Endothelial cell of umbilical vein (primary cell): ENCODE measurements around the gene SECTM1. TPM values are rescaled to one million over a fixed set of nuclear protein-coding genes. Genes with fewer than 3 reads are reported as not detected.

Source experiments
- BruUV-seq: library from RNA; stranded (reverse); fragments of 400-500 nt; replicated peaks from 2 replicates; lab custom pipeline; 2021; lab: Mats Ljungman, UMichigan
- CTCF ChIA-PET: fragments of 300-600, 350-600 bp; sonication (Branson Sonifier 250); formaldehyde crosslinking; loops from one replicate; lab custom pipeline; 2021; ENCODE audit warnings: antibody characterized with exemption, inconsistent platforms; lab: Charles Lee
- POLR2A ChIA-PET: fragments of 300-600, 350-600 bp; sonication (Branson Sonifier 250); formaldehyde crosslinking; loops from one replicate; lab custom pipeline; 2021; ENCODE audit warnings: antibody characterized with exemption, inconsistent platforms; lab: Charles Lee
- DNase-seq: peaks from one replicate; pipeline ENCODE4 v3.0.0-alpha.2; 2011; ENCODE audit warnings: low read depth, low spot score
- FAIRE-seq: peaks from 2 replicates; lab custom pipeline; 2011; peaks lifted over from hg19 to GRCh38; lab: Jason Lieb, UNC
- H2AFZ ChIP-seq: 2 replicates; pipeline ENCODE4 v1.6.0; 2012; ENCODE audit warnings: low read depth, low read length, control low read depth, inconsistent platforms
- H3K27ac ChIP-seq: 2 replicates; pipeline ENCODE4 v1.5.1; 2011; ENCODE audit warnings: low read depth, mild to moderate bottlenecking, control low read depth, low read length, moderate library complexity; ENCODE audit not compliant: insufficient read depth
- H3K27me3 ChIP-seq, 2 experiments: 2 replicates each; pipeline versions ENCODE4 v1.6.0 to v1.6.1; 2011; ENCODE audit warnings: low read length in 2 of 2, mixed read lengths in 1 of 2; ENCODE audit not compliant: control insufficient read depth in 2 of 2, insufficient read depth in 2 of 2
- H3K36me3 ChIP-seq, 2 experiments: 2 replicates in 1 of 2; 3 replicates in 1 of 2; pipeline ENCODE4 v1.5.1; 2011; ENCODE audit warnings: low read length in 2 of 2, mild to moderate bottlenecking in 1 of 2, moderate library complexity in 1 of 2; ENCODE audit not compliant: control insufficient read depth in 2 of 2, insufficient read depth in 2 of 2; ENCODE audit errors: extremely low read depth in 1 of 2
- H3K4me1 ChIP-seq: 3 replicates; pipeline ENCODE4 v1.5.1; 2011; ENCODE audit warnings: mild to moderate bottlenecking, low read length; ENCODE audit not compliant: control insufficient read depth, insufficient read depth; ENCODE audit errors: extremely low read depth
- H3K4me2 ChIP-seq: 2 replicates; pipeline ENCODE4 v1.6.1; 2011; ENCODE audit warnings: low read length, control low read depth, mixed read lengths; ENCODE audit not compliant: insufficient read depth
- H3K4me3 ChIP-seq, 3 experiments: fragments of 200-600 bp in 1 of 3; sonication (generic), shearing (Covaris generic) in 1 of 3; replicated peaks in 1 of 3; 2 replicates each; pipeline ENCODE4 v1.5.1; 2011 to 2016; ENCODE audit warnings: control low read depth in 3 of 3, low read length in 3 of 3, mild to moderate bottlenecking in 2 of 3, inconsistent platforms in 1 of 3, low read depth in 1 of 3, moderate library complexity in 1 of 3; ENCODE audit not compliant: insufficient read depth in 1 of 3
- H3K79me2 ChIP-seq: 2 replicates; pipeline ENCODE4 v1.6.0; 2012; ENCODE audit warnings: low read length, inconsistent platforms; ENCODE audit not compliant: control insufficient read depth, insufficient read depth
- H3K9ac ChIP-seq: replicated peaks from 2 replicates; pipeline ENCODE3; 2011; ENCODE audit warnings: low read length, control low read depth; ENCODE audit not compliant: insufficient read depth; ENCODE audit errors: extremely low read depth
- H3K9me1 ChIP-seq: replicated peaks from 3 replicates; pipeline ENCODE4 v1.6.0; 2011; ENCODE audit warnings: mild to moderate bottlenecking, low read length; ENCODE audit not compliant: control insufficient read depth, insufficient read depth; ENCODE audit errors: extremely low read depth
- H3K9me3 ChIP-seq: replicated peaks from 2 replicates; pipeline ENCODE4 v1.5.1; 2012; ENCODE audit warnings: low read length, inconsistent platforms; ENCODE audit not compliant: control insufficient read depth, insufficient read depth
- H4K20me1 ChIP-seq: replicated peaks from 2 replicates; pipeline ENCODE3; 2011; ENCODE audit warnings: mild to moderate bottlenecking, low read length; ENCODE audit not compliant: control insufficient read depth, insufficient read depth; ENCODE audit errors: extremely low read depth
- EZH2 ChIP-seq: IDR thresholded peaks from 2 replicates; pipeline ENCODE4 v1.6.1; 2012; ENCODE audit warnings: borderline replicate concordance, low read depth, mild to moderate bottlenecking, moderate library complexity, low read length, inconsistent platforms; ENCODE audit not compliant: severe bottlenecking
- FOS ChIP-seq: IDR thresholded peaks from 2 replicates; pipeline ENCODE4 v1.6.1; 2011; ENCODE audit warnings: mild to moderate bottlenecking, low read length, moderate library complexity, borderline replicate concordance; ENCODE audit not compliant: insufficient read depth
- GATA2 ChIP-seq: IDR thresholded peaks from 2 replicates; pipeline ENCODE4 v1.7.0; 2011; ENCODE audit warnings: low read depth, mild to moderate bottlenecking, moderate library complexity, mixed read lengths, low read length; ENCODE audit not compliant: insufficient read length, insufficient read depth
- MYC ChIP-seq: IDR thresholded peaks from one replicate; pipeline ENCODE4 v1.6.1; 2011; ENCODE audit warnings: mild to moderate bottlenecking, low read depth, low read length
- POLR2A ChIP-seq: IDR thresholded peaks from 2 replicates; pipeline ENCODE4 v1.6.1; 2012; ENCODE audit warnings: low read depth, mild to moderate bottlenecking, control low read depth, low read length
- POLR2AphosphoS5 ChIP-seq: IDR thresholded peaks from 2 replicates; pipeline ENCODE4 v1.6.1; 2012; ENCODE audit warnings: low read depth, mild to moderate bottlenecking, control low read depth, low read length, moderate library complexity; ENCODE audit not compliant: insufficient read depth
- dilution Hi-C: fragments of 300-500 bp; cut with MboI; formaldehyde crosslinking; loops from one replicate; pipeline ENCODE4 v1.15.0; 2019; ENCODE audit warnings: low sequenced_read_pairs; ENCODE audit not compliant: extremely low pct_ligation_motif_present
- intact Hi-C: fragments of 100-400 bp; cut with micrococcal nuclease; formaldehyde crosslinking; loops from one replicate; pipeline ENCODE4 v1.10.0; 2022
- polyA plus RNA-seq, 4 experiments: library from polyadenylated mRNA; depleted of rRNA in 3 of 4; stranded (reverse) in 3 of 4; unstranded in 1 of 4; fragments of >200 nt; gene quantifications; 2 replicates each; pipeline versions ENCODE4 v1.2.1 to v1.2.3, GENCODE V29; 2011 to 2012; ENCODE audit warnings: missing spikeins in 1 of 4
- total RNA-seq: library from RNA; stranded (reverse); gene quantifications from 2 replicates; pipeline ENCODE4 v1.2.3, GENCODE V29; 2021
- TF ChIP-seq, protein P1 (sequence below), 2 donors: IDR thresholded peaks; 1 replicate in 1 of 2; 2 replicates in 1 of 2; pipeline ENCODE4 v1.5.1; 2011; ENCODE audit warnings: low read length in 2 of 2, mild to moderate bottlenecking in 2 of 2, moderate library complexity in 2 of 2, control low read depth in 1 of 2, inconsistent platforms in 1 of 2, low read depth in 1 of 2; ENCODE audit not compliant: insufficient read depth in 1 of 2; ENCODE audit errors: extremely low read depth in 1 of 2

SECTM1 gene
- total and polyA plus RNA-seq, 2 donors (not counting 3 experiments of a cell fraction or from before 2014, with no cell fraction given): 1.9 to 2.3 TPM

DNA sequence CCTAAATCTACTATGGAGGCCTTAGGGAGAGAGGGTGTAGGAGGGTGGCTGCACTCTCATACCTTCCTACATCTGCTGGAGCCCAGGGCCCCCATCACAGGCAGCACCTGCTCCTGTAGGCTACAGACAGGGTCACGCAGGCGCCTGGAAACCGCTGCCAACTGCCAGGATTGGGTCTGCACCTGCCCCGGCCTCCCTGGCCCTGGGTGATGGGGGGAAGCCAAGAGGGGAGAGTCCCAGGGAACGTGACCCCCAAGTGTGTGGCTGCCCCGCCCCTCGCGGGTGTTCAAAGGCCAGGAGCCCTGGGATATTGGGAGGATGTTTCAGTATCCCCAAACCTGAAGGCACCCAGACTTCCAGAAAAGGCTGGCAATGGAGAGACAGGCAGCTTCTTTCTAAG is 19.9 kb upstream of the SECTM1 start:
- Histone ChIP-seq H3K9ac (no peak overlapping the region), H3K4me1 (no peaks in the 10 kb centered on the region), H3K79me2 (no peaks in the 10 kb centered on the region), H3K9me1 (no peaks in the 10 kb centered on the region), H4K20me1 (no peaks in the 10 kb centered on the region), H3K4me2 (no peak overlapping the region), H3K27me3 (no peaks in the 10 kb centered on the region), H3K4me3 (no peak overlapping the region), H3K9me3 (no peaks in the 10 kb centered on the region), H3K36me3 (no peaks in the 10 kb centered on the region), H3K27ac (no peak overlapping the region), H2AFZ (no peak overlapping the region)
- POLR2A ChIA-PET: no interaction called here
- TF ChIP-seq GATA2: no peak
- no peak for TF ChIP-seq POLR2A
- no peak for TF ChIP-seq POLR2AphosphoS5
- no peak for TF ChIP-seq EZH2
- no peak for TF ChIP-seq MYC
- TF ChIP-seq FOS: no peak
- FAIRE-seq: no peak
- BruUV-seq: no TSS peak
- CTCF ChIA-PET: no interaction called here
- dilution Hi-C loops: no loop called here
- no peak for DNase-seq
- intact Hi-C loops: loop anchor here (2.0 kb wide), 1 partner anchor 421 kb away; no protein-coding TSS in a partner anchor

GRCh38 chr17:82351713-82352488 is 18.3 kb upstream of the SECTM1 start:
- H3K4me3 ChIP-seq: no peak overlapping the region
- no peaks in the 10 kb centered on the region for H3K9me1 ChIP-seq
- no peaks in the 10 kb centered on the region for H3K27me3 ChIP-seq
- peak; percentile 96 for FAIRE-seq
- BruUV-seq: no TSS peak
- TF ChIP-seq EZH2: no peak
- TF ChIP-seq, protein P1, sequence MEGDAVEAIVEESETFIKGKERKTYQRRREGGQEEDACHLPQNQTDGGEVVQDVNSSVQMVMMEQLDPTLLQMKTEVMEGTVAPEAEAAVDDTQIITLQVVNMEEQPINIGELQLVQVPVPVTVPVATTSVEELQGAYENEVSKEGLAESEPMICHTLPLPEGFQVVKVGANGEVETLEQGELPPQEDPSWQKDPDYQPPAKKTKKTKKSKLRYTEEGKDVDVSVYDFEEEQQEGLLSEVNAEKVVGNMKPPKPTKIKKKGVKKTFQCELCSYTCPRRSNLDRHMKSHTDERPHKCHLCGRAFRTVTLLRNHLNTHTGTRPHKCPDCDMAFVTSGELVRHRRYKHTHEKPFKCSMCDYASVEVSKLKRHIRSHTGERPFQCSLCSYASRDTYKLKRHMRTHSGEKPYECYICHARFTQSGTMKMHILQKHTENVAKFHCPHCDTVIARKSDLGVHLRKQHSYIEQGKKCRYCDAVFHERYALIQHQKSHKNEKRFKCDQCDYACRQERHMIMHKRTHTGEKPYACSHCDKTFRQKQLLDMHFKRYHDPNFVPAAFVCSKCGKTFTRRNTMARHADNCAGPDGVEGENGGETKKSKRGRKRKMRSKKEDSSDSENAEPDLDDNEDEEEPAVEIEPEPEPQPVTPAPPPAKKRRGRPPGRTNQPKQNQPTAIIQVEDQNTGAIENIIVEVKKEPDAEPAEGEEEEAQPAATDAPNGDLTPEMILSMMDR (IDR thresholded peaks at IDR 0.05; ENCODE audit: extremely low read depth in 1 of 2, insufficient read depth in 1 of 2, low read depth in 1 of 2, low read length in 2 of 2): peak; percentile 93 to 96
- H2AFZ ChIP-seq: no peak overlapping the region
- no peaks in the 10 kb centered on the region for H3K9me3 ChIP-seq
- H3K27ac ChIP-seq: no peak overlapping the region
- H3K9ac ChIP-seq: no peak overlapping the region
- no peak overlapping the region for H3K4me2 ChIP-seq
- H3K36me3 ChIP-seq: no peaks in the 10 kb centered on the region
- H4K20me1 ChIP-seq: no peaks in the 10 kb centered on the region
- DNase-seq: peak; percentile 85
- dilution Hi-C loops: no loop called here
- intact Hi-C loops: loop anchor here (1.0 to 2.0 kb wide), 5 partner anchors 62 to 423 kb away; no protein-coding TSS in a partner anchor
- no peaks in the 10 kb centered on the region for H3K79me2 ChIP-seq
- POLR2A ChIA-PET: interaction anchor here (0.7 kb wide), 1 partner anchor 390 kb away, joined by 4 read pairs; no protein-coding TSS in a partner anchor
- no peaks in the 10 kb centered on the region for H3K4me1 ChIP-seq
- CTCF ChIA-PET: interaction anchor here (0.8 to 2.4 kb wide), 9 partner anchors 9 to 430 kb away, joined by 3 to 7 read pairs (median 5); no protein-coding TSS in a partner anchor
